GM19324 (cell line): ENCODE results near the gene CHRD.
"Not testable (repeated sequence)": the region's sequence is repeated elsewhere in the genome, so short reads cannot be mapped to it uniquely, and the experiment has no call there.

Experiments used
- ATAC-seq: cut with Tn5 transposase; IDR thresholded peaks from one replicate; pipeline ENCODE4 v1.9.1; 2021; ENCODE audit warnings: mild to moderate bottlenecking, moderate library complexity; ENCODE audit not compliant: unreplicated experiment, low FRiP score

The CHRD gene

GRCh38 chr3:184409946-184410500, 30.2 kb downstream of the CHRD start:
- ATAC-seq = no peak

- no peak for ATAC-seq
Observed at GRCh38 chr3:184414418-184415202, 34.8 kb downstream of the CHRD start.

- ATAC-seq = no peak
Observed at GRCh38 chr3:184415203-184415490, 35.3 kb downstream of the CHRD start.

GRCh38 chr3:184417619-184418327, 37.9 kb downstream of the CHRD start:
- ATAC-seq = peak; percentile 80

GRCh38 chr3:184419171-184419570, 39.3 kb downstream of the CHRD start:
- ATAC-seq = no peak

- no peak for ATAC-seq
Observed at GRCh38 chr3:184423561-184423960, 43.7 kb downstream of the CHRD start.

GRCh38 chr3:184426691-184427141, 46.9 kb downstream of the CHRD start:
- ATAC-seq = no peak

GRCh38 chr3:184428561-184429175, 48.8 kb downstream of the CHRD start:
- ATAC-seq = no peak

- ATAC-seq = no peak
Observed at GRCh38 chr3:184429786-184430185, 49.9 kb downstream of the CHRD start.

GRCh38 chr3:184430940-184431339, 51.1 kb downstream of the CHRD start:
- no peak for ATAC-seq

GRCh38 chr3:184433178-184433577, 53.3 kb downstream of the CHRD start:
- ATAC-seq = not testable (repeated sequence)

- no peak for ATAC-seq
Observed at GRCh38 chr3:184439096-184439495, 59.2 kb downstream of the CHRD start.
